Nephron progenitor cell (in vitro differentiated cells): ENCODE data around the gene MON2.

Experiments used
- DNase-seq: peaks from one replicate; pipeline ENCODE4 v3.0.0; 2021
- H3K27ac Mint-ChIP-seq: 2 replicates; pipeline ENCODE4 v1.8.0; 2021; ENCODE audit warnings: mild to moderate bottlenecking, moderate library complexity, mixed read lengths
- H3K27me3 Mint-ChIP-seq: 2 replicates; pipeline ENCODE4 v1.8.0; 2021; ENCODE audit warnings: mild to moderate bottlenecking, low read depth, mixed read lengths; ENCODE audit not compliant: poor library complexity
- H3K36me3 Mint-ChIP-seq: 2 replicates; pipeline ENCODE4 v1.8.0; 2021; ENCODE audit warnings: low read depth, mixed read lengths
- H3K4me1 Mint-ChIP-seq: 2 replicates; pipeline ENCODE4 v1.8.0; 2021; ENCODE audit warnings: mixed read lengths
- H3K4me3 Mint-ChIP-seq: 2 replicates; pipeline ENCODE4 v1.8.0; 2021; ENCODE audit warnings: mild to moderate bottlenecking, moderate library complexity, mixed read lengths
- H3K9me3 Mint-ChIP-seq: 2 replicates; pipeline ENCODE4 v1.8.0; 2021; ENCODE audit warnings: mild to moderate bottlenecking, moderate library complexity, mixed read lengths
- TF ChIP-seq, protein P1 (sequence below): fragments of 200-600 bp; sonication (generic); IDR thresholded peaks from 2 replicates; pipeline ENCODE4 v1.5.0; 2021; ENCODE audit warnings: antibody characterized with exemption

Gene MON2

GRCh38 chr12:62631471-62632410, 165.1 kb downstream of the MON2 start:
- H3K27me3 Mint-ChIP-seq: peaks cover 23% of the 10 kb centered on the region
- H3K4me1 Mint-ChIP-seq: peaks cover 53% of the 10 kb centered on the region
- TF ChIP-seq, protein P1, sequence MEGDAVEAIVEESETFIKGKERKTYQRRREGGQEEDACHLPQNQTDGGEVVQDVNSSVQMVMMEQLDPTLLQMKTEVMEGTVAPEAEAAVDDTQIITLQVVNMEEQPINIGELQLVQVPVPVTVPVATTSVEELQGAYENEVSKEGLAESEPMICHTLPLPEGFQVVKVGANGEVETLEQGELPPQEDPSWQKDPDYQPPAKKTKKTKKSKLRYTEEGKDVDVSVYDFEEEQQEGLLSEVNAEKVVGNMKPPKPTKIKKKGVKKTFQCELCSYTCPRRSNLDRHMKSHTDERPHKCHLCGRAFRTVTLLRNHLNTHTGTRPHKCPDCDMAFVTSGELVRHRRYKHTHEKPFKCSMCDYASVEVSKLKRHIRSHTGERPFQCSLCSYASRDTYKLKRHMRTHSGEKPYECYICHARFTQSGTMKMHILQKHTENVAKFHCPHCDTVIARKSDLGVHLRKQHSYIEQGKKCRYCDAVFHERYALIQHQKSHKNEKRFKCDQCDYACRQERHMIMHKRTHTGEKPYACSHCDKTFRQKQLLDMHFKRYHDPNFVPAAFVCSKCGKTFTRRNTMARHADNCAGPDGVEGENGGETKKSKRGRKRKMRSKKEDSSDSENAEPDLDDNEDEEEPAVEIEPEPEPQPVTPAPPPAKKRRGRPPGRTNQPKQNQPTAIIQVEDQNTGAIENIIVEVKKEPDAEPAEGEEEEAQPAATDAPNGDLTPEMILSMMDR: no peak
- peak; percentile 78 for DNase-seq
- H3K27ac Mint-ChIP-seq: peak overlapping the region; percentile 59
- no peaks in the 10 kb centered on the region for H3K9me3 Mint-ChIP-seq
- H3K4me3 Mint-ChIP-seq: peak overlapping the region; percentile 81
- H3K36me3 Mint-ChIP-seq: no peaks in the 10 kb centered on the region

GRCh38 chr12:62632411-62632918, 165.8 kb downstream of the MON2 start:
- H3K27ac Mint-ChIP-seq: no peak overlapping the region
- peak overlapping the region; percentile 81 for H3K4me3 Mint-ChIP-seq
- TF ChIP-seq, protein P1: no peak
- peaks cover 53% of the 10 kb centered on the region for H3K4me1 Mint-ChIP-seq
- H3K27me3 Mint-ChIP-seq: peaks cover 20% of the 10 kb centered on the region
- no peaks in the 10 kb centered on the region for H3K9me3 Mint-ChIP-seq
- DNase-seq: peak; percentile 45
- H3K36me3 Mint-ChIP-seq: no peaks in the 10 kb centered on the region

DNA sequence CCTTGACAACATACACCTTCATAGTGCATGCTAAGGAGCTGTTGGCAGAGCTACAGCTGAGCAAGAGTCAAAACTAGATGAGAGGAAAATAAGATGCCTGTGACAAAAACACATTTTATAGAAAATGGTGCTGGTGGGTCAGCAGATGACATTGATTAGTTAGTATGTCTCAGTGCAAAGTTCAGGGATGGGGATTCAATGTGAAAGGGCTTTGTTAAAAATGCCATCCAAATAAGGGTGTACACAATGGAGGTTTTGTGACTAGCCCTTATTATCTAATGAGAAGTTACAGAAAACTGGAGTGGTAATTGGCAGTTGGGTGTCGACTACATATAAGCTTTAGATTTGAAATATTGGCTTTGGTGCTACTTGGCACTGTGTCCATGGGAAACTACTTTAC, 169.0 kb downstream of the MON2 start:
- Mint-ChIP-seq H3K27ac (no peak overlapping the region), H3K27me3 (peaks cover 4% of the 10 kb centered on the region), H3K9me3 (no peaks in the 10 kb centered on the region), H3K36me3 (no peaks in the 10 kb centered on the region), H3K4me1 (peaks cover 30% of the 10 kb centered on the region), H3K4me3 (no peak overlapping the region)
- TF ChIP-seq, protein P1: no peak
- no peak for DNase-seq

DNA sequence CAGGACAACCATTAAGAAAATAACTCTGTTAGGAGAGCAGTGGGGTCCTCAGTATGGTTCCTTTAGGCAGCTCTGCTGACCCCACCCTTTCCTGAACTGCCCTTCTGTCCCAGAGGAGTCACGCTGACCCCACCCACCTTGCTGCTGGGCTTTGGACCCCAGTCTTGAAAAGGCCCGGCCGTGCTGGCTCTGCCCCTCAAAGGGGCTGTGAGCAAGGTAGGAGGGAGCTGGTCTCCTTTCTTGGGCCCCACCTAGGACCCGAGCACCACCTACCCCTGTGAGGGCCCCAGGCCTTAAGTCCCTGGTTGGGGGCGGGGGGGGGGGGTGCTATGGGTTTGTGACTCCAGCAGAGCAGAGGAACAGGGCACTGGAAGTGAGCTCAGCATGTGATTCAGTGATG, 171.1 kb downstream of the MON2 start:
- no peak for DNase-seq
- Mint-ChIP-seq H3K4me3 (no peak overlapping the region), H3K4me1 (peaks cover 21% of the 10 kb centered on the region), H3K27ac (no peak overlapping the region), H3K27me3 (peaks cover 2% of the 10 kb centered on the region), H3K36me3 (no peaks in the 10 kb centered on the region), H3K9me3 (no peaks in the 10 kb centered on the region)
- TF ChIP-seq, protein P1: no peak

DNA sequence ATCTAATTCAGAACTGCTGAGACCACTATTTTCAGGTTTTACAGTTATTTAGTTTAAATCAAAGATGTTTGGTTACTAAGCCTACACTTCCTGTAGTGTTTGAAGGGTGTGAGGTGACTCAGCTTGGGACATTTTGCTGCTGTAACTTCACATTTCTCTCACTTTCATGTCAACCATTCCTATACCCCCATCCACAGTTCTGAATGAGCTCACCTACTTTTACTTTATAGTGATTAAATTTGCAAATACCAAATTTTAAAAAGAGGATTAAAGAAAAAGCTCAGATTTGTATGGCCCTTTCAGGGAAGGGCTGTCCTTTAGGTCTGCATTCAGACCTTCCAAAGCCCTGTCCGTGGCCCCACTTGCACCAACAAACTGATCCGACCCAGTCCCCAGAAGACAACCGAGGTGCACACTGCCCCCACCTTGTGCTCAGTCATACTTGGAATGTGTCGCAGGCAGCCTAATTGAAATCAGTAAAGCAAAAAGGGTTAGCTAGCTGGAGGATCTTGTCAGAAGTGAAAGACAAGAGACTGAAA, 174.4 kb downstream of the MON2 start:
- TF ChIP-seq, protein P1: no peak
- Mint-ChIP-seq H3K4me3 (no peak overlapping the region), H3K36me3 (peaks cover 3% of the 10 kb centered on the region), H3K9me3 (no peaks in the 10 kb centered on the region), H3K27me3 (no peaks in the 10 kb centered on the region), H3K27ac (no peak overlapping the region), H3K4me1 (peaks cover 30% of the 10 kb centered on the region)
- DNase-seq: no peak
